ENCODE measurements around the gene WASHC2A.
"Not testable (repeated sequence)": the region's sequence is repeated elsewhere in the genome, so short reads cannot be mapped to it uniquely, and the experiment has no call there.

The WASHC2A gene

DNA sequence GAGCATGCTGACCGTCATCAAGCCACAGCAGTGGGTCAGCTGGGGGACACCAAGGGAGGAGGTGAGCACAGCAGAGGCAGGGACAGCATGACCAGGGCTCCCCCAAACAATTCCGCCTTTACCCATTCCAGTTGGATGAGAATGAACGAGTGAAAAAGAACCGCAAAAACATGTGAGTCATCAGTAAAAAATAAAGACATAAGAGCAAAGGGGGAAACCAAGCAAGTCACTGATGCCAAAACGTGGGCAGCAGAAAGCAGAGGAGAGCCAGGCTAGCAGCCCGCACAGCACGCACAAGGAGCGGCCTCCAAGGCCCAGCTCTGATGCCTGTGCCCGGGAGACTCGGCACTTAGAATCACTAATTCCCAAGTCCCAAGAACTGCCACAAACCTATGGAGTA is 7.8 kb upstream of the WASHC2A start:
- not testable (repeated sequence) for DNase-seq; H3K27ac Mint-ChIP-seq; H3K9me3 Mint-ChIP-seq; H3K4me1 Mint-ChIP-seq; H3K36me3 Mint-ChIP-seq (ENCODE audit: low read depth); H3K4me3 Mint-ChIP-seq
- H3K27me3 Mint-ChIP-seq (ENCODE audit: low read depth, poor library complexity) = peaks cover 75% of the 10 kb centered on the region

DNA sequence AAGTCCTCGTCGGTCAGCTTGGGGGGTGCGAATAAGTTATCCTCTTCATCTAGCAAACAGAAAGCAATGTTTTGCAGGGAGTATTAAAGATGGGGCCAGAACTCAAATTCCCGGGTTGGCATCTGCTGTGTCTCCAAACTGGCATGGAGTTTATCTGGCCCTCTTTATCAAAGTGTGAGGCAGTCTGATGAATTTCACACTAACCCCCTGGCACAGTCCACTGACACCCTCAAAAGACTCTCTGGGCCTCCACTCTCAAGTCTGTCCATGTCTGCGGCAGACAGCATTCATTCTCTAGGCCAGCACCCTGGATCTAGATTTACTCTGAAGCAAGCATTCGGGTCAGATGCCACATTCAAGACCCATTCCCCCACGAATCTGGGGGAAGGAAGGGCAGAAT is 6.2 kb upstream of the WASHC2A start:
- not testable (repeated sequence) for H3K4me3 Mint-ChIP-seq; H3K27ac Mint-ChIP-seq; H3K4me1 Mint-ChIP-seq; DNase-seq; H3K9me3 Mint-ChIP-seq; H3K36me3 Mint-ChIP-seq (ENCODE audit: low read depth)
- H3K27me3 Mint-ChIP-seq (ENCODE audit: low read depth, poor library complexity) = peaks cover 67% of the 10 kb centered on the region

DNA sequence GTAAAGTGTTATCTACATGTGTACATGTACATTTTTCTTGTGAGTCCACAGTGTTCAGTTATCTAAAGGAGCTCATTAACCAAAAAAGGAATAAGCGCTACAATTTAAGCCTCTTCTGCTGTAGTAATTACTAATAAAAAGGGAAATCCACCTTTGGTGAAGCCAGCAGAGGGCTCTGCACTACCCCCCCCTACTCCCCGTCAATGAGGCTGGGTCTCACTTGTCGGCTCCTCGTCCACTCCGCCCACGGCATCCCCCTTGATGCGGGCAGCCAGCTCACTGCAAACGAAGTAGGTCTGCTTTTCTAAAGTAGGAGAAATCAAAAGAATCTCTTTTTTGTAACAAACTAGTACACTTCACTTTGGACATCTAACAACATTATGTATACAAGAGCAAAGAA is 4.7 kb upstream of the WASHC2A start:
- Mint-ChIP-seq H3K27me3 (ENCODE audit: low read depth, poor library complexity) (peaks cover 60% of the 10 kb centered on the region), H3K4me1 (no peaks in the 10 kb centered on the region), H3K9me3 (no peaks in the 10 kb centered on the region), H3K4me3 (no peak overlapping the region), H3K27ac (no peak overlapping the region), H3K36me3 (ENCODE audit: low read depth) (no peaks in the 10 kb centered on the region)
- DNase-seq = peak; percentile 14
- TF ChIP-seq, protein P1, sequence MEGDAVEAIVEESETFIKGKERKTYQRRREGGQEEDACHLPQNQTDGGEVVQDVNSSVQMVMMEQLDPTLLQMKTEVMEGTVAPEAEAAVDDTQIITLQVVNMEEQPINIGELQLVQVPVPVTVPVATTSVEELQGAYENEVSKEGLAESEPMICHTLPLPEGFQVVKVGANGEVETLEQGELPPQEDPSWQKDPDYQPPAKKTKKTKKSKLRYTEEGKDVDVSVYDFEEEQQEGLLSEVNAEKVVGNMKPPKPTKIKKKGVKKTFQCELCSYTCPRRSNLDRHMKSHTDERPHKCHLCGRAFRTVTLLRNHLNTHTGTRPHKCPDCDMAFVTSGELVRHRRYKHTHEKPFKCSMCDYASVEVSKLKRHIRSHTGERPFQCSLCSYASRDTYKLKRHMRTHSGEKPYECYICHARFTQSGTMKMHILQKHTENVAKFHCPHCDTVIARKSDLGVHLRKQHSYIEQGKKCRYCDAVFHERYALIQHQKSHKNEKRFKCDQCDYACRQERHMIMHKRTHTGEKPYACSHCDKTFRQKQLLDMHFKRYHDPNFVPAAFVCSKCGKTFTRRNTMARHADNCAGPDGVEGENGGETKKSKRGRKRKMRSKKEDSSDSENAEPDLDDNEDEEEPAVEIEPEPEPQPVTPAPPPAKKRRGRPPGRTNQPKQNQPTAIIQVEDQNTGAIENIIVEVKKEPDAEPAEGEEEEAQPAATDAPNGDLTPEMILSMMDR (IDR thresholded peaks at IDR 0.05) = no peak

DNA sequence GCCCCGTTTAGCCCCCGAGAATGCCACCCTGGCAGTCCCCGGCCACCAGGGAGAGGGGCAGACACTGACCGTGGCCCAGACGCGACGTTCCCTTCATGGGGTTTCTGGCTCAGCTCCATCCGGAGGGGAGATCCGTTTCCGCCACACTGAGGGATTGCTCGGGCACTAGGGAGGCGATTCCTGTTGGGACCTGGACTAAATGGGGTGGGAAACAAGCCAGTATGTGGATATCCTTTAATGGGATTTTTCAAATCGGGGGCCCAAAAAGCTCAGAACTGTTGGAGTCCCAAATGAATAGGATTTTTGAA is 552 bp downstream of the WASHC2A start:
- not testable (repeated sequence) for H3K4me1 Mint-ChIP-seq; DNase-seq; H3K9me3 Mint-ChIP-seq; H3K36me3 Mint-ChIP-seq (ENCODE audit: low read depth); H3K27ac Mint-ChIP-seq
- H3K4me3 Mint-ChIP-seq = peak overlapping the region; percentile 83
- H3K27me3 Mint-ChIP-seq (ENCODE audit: low read depth, poor library complexity) = peaks cover 18% of the 10 kb centered on the region

DNA sequence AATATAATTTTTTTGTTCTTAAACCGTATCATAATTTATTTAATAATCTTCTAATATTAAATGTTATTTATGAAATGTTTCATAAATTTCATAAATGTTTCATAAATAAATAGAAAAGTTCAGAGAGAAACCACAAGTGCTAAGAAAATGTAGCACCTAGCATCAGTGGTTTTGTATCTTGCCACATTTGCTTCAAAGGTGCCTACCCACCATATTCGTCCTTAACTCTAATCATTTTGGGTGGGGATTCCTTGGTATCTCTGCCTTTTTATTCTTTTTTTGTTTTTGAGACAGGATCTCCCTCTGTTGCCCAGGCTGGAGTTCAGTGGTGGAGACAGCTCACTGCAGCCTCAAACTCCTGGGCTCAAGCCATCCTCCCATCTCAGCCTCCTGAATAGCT is 7.4 kb downstream of the WASHC2A start:
- not testable (repeated sequence) for H3K4me1 Mint-ChIP-seq; H3K9me3 Mint-ChIP-seq; H3K27ac Mint-ChIP-seq; H3K4me3 Mint-ChIP-seq; H3K36me3 Mint-ChIP-seq (ENCODE audit: low read depth); DNase-seq; H3K27me3 Mint-ChIP-seq (ENCODE audit: low read depth, poor library complexity)

DNA sequence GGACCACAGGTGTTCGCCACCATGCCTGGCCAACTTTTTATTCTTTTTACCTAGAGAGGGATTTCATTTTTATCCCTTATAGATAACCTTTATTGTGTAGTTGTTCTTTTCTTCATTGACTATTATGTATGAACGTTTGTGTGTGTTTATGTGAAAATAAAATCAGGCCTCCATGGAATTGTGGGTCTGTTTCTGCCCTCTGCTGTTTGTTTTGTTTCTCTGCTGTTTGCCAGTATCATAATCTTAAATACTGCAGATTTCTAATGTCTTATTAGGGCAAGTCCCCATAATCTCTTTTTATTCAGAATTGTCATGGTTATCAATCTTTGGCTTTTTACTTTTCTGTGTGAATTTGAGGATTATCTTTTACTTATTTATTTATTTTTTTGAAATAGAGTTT is 7.8 kb downstream of the WASHC2A start:
- H3K27me3 Mint-ChIP-seq (ENCODE audit: low read depth, poor library complexity); H3K36me3 Mint-ChIP-seq (ENCODE audit: low read depth); H3K4me3 Mint-ChIP-seq; H3K27ac Mint-ChIP-seq; H3K9me3 Mint-ChIP-seq; H3K4me1 Mint-ChIP-seq; DNase-seq: not testable (repeated sequence)

DNA sequence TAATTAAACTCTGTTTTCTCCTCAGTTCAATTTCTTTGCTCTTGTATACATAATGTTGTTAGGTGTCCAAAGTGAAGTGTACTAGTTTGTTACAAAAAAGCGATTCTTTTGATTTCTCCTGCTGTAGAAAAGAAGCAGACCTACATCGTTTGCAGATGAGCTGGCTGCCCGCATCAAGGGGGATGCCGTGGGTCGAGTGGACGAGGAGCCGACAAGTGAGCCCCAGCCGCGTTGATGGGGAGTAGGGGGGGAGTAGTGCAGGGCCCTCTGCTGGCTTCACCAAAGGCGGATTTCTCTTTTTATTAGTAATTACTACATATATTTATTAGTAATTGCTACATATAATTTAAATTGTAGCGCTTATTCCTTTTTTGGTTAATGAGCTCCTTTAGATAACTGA is 23.6 kb downstream of the WASHC2A start:
- H3K9me3 Mint-ChIP-seq; H3K27me3 Mint-ChIP-seq (ENCODE audit: low read depth, poor library complexity); DNase-seq; H3K36me3 Mint-ChIP-seq (ENCODE audit: low read depth); H3K4me1 Mint-ChIP-seq; H3K4me3 Mint-ChIP-seq; H3K27ac Mint-ChIP-seq: not testable (repeated sequence)

DNA sequence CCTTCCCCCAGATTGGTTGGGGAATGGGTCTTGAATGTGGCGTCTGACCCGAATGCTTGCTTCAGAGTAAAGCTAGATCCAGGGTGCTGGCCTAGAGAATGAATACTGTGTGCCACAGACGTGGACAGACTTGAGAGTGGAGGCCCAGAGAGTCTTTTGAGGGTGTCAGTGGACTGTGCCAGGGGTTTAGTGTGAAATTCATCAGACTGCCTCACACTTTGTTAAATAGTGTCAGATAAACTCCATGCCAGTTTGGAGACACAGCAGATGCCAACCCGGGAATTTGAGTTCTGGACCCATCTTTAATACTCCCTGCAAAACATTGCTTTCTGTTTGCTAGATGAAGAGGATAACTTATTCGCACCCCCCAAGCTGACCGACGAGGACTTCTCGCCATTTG is 25.2 kb downstream of the WASHC2A start:
- H3K27ac Mint-ChIP-seq; H3K4me3 Mint-ChIP-seq; H3K27me3 Mint-ChIP-seq (ENCODE audit: low read depth, poor library complexity); H3K9me3 Mint-ChIP-seq; DNase-seq; H3K4me1 Mint-ChIP-seq; H3K36me3 Mint-ChIP-seq (ENCODE audit: low read depth): not testable (repeated sequence)

DNA sequence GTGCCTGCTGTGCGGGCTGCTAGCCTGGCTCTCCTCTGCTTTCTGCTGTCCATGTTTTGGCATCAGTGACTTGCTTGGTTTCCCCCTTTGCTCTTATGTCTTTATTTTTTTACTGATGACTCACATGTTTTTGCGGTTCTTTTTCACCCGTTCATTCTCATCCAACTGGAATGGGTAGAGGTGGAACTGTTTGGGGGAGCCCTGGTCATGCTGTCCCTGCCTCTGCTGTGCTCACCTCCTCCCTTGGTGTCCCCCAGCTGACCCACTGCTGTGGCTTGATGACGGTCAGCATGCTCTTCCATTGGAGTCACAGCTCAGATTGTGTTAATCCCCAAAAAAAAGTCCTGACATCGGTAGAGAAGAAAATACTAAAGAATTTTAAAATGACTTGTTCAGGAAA is 26.9 kb downstream of the WASHC2A start:
- not testable (repeated sequence) for H3K27ac Mint-ChIP-seq; H3K4me3 Mint-ChIP-seq; H3K9me3 Mint-ChIP-seq; DNase-seq; H3K36me3 Mint-ChIP-seq (ENCODE audit: low read depth); H3K4me1 Mint-ChIP-seq; H3K27me3 Mint-ChIP-seq (ENCODE audit: low read depth, poor library complexity)

DNA sequence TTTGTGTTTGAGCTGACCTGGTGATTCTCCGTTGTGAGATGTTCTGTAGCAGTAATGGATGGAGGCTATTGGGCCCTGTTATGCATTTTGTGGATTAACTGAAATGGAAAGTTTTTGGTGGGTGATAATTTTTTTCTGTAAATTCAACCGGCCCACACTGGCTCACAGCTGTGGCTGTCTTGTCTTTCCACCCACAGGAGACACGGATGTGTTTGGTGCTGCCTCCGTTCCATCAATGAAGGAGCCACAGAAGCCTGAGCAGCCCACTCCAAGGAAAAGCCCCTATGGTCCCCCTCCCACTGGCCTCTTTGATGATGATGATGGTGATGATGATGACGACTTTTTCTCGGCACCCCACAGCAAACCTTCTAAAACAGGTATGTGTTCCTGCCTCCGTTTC is 27.6 kb downstream of the WASHC2A start:
- H3K36me3 Mint-ChIP-seq (ENCODE audit: low read depth); H3K27me3 Mint-ChIP-seq (ENCODE audit: low read depth, poor library complexity); DNase-seq; H3K27ac Mint-ChIP-seq; H3K4me3 Mint-ChIP-seq; H3K9me3 Mint-ChIP-seq; H3K4me1 Mint-ChIP-seq: not testable (repeated sequence)

DNA sequence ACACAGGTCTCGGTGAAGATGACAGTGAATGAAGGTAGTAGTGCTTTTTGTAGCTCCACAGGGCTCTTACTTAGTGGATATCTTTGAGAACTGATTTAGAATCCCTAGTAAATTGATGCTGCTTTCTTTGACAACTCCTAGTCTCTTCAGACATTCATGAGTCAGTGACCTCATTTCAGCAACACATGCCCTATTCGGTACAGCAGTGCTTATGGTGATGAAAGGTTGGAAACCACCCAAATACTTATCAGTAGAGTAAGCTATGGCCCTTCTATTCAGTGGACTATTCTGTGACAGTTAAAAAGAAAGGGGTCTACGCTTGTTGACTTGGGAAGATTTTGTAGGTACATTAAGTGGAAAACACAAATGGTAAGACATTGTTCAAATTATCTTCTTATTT is 29.0 kb downstream of the WASHC2A start:
- not testable (repeated sequence) for H3K36me3 Mint-ChIP-seq (ENCODE audit: low read depth); H3K27me3 Mint-ChIP-seq (ENCODE audit: low read depth, poor library complexity); H3K9me3 Mint-ChIP-seq; H3K27ac Mint-ChIP-seq; H3K4me1 Mint-ChIP-seq; DNase-seq; H3K4me3 Mint-ChIP-seq

DNA sequence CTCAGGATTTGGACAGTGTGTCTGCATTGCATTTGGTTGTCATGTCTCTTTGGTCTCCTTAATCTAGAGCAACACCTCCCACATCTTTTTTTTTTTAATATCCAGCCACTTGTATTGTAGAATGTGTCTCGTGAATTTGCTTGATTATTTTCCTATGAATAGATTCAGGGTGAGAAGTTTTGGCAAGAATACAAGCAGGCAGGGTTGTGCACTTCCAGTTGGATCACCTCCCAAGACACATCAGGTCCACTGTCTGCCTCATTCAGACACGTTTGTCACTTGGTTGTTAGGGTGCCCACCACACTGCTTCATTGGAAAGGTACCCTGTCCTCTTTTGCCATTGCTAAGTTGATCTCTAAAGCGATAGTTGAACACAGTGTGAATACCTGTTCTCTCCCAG is 30.9 kb downstream of the WASHC2A start:
- not testable (repeated sequence) for H3K27ac Mint-ChIP-seq; H3K4me1 Mint-ChIP-seq; H3K36me3 Mint-ChIP-seq (ENCODE audit: low read depth); DNase-seq; H3K4me3 Mint-ChIP-seq; H3K27me3 Mint-ChIP-seq (ENCODE audit: low read depth, poor library complexity); H3K9me3 Mint-ChIP-seq

DNA sequence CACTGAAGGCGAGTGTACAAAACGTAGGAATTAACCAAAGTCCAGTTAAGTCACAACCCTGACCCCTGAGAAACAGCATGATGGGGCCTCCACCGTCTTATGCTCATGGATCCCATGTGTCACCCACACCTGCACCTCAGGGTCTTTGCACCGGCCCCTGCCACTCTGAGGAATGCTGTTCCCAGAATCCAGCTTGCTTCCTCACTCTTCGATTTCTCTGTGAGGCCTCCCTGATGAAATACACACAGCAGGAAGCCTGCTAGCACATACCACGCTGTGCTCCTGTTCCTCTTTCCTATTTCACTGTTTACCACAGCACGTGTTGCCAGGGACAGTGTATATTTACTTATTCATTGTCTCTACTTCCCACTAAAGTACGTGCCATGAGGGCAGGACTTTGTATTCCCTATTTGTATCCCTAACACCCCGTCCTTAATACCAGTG is 33.4 kb downstream of the WASHC2A start:
- not testable (repeated sequence) for H3K27me3 Mint-ChIP-seq (ENCODE audit: low read depth, poor library complexity)

DNA sequence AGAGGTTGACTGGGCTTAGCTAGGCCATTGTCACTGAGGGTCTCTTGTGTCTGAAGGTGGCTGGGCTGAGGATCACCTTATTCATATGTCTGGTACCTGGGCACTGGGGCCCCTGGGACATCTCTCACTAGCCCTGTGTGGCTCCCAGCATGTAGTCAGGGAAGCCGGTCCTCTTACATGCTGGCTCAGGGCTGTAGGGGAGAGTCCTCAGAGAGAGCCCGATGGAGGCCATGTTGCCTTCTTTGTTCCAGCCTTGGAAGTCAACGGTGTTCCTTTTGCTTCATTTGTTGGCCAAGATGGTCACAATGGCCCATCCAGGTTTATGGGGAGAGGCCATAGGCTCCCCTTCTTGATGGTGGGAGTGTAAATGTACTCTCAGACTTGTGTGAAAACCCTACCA is 34.0 kb downstream of the WASHC2A start:
- H3K4me1 Mint-ChIP-seq; H3K4me3 Mint-ChIP-seq; H3K36me3 Mint-ChIP-seq (ENCODE audit: low read depth); H3K9me3 Mint-ChIP-seq; H3K27ac Mint-ChIP-seq; DNase-seq; H3K27me3 Mint-ChIP-seq (ENCODE audit: low read depth, poor library complexity): not testable (repeated sequence)

More for the DNA sequence above, 33.4 kb downstream of the WASHC2A start:
- DNase-seq; H3K4me3 Mint-ChIP-seq; H3K27ac Mint-ChIP-seq; H3K9me3 Mint-ChIP-seq; H3K4me1 Mint-ChIP-seq; H3K36me3 Mint-ChIP-seq (ENCODE audit: low read depth): not testable (repeated sequence)

DNA sequence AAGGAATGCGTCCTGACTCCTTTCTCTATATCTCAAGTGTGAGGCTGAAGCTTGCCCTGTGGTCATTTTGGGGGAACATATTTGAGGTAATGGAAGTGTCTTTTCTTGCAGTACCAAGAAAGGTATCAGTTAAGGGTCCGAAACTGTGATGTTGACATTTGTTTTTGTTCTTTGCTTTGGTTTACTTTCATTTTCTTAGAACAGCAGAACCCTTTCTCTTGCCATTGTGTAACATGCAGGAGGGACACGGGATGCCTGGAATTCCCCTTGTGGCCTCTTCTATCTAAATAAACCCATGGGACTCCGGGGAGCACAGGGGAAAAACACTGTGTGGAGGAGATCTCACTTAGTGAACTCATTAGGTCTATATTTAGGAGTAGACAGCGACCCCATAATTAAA is 34.5 kb downstream of the WASHC2A start:
- H3K4me3 Mint-ChIP-seq; H3K9me3 Mint-ChIP-seq; H3K27ac Mint-ChIP-seq; H3K4me1 Mint-ChIP-seq; H3K27me3 Mint-ChIP-seq (ENCODE audit: low read depth, poor library complexity); DNase-seq; H3K36me3 Mint-ChIP-seq (ENCODE audit: low read depth): not testable (repeated sequence)
